Mammary epithelial cell (primary cell): Measurements from ENCODE around the gene HOXB1.

Experiments used
- CTCF ChIP-seq, 2 donors: IDR thresholded peaks in 1 of 2; conservative IDR thresholded peaks in 1 of 2; 2 replicates each; pipeline ENCODE4 v1.5.1; 2011 to 2012; ENCODE audit warnings: inconsistent platforms in 2 of 2, low read length in 2 of 2, mild to moderate bottlenecking in 2 of 2, control low read depth in 1 of 2, low read depth in 1 of 2; ENCODE audit not compliant: insufficient read depth in 1 of 2; ENCODE audit errors: extremely low read depth in 1 of 2
- EZH2 ChIP-seq: IDR thresholded peaks from 2 replicates; pipeline ENCODE4 v1.6.1; 2012; ENCODE audit warnings: low read length, inconsistent platforms, borderline replicate concordance

DNA sequence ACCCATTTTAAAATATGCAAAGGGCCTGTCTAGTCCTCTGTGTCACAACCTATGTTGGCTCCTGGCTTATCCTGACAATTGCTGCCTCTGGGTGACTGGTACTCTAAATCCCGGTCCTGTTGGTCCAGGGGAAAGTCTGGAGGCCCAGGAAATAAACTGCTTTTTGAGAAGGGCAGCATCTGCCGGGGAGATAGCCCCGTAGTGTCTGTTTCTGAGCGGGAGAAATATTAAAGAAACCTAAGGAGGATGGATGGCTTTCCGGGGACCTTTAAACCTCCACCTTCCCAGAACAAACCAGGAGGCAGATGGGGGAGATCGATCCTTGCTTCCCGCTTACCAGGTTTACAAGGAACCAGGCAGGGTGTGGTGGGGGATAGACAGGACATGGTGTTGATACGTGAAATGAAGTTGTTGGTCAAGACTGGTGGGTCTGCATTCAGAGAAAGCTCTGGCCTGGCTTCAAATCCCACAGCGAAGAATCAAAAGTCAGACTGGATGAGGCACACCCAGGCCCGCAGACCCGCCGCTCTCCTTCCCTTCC, 10.3 kb upstream of the HOXB1 start:
- TF ChIP-seq CTCF (conservative IDR thresholded peaks at IDR 0.05 in 1 of 2, IDR thresholded peaks at IDR 0.05 in 1 of 2; ENCODE audit: extremely low read depth in 1 of 2, insufficient read depth in 1 of 2, low read depth in 1 of 2, low read length in 2 of 2) (no peak), EZH2 (no peak)
